Natural killer cell (primary cell): ENCODE measurements around the gene KCNH4. TPM values are rescaled to one million over a fixed set of nuclear protein-coding genes. Genes with fewer than 3 reads are reported as not detected.
"Not testable (repeated sequence)": the region's sequence is repeated elsewhere in the genome, so short reads cannot be mapped to it uniquely, and the experiment has no call there.

Experiments used
- ATAC-seq, 3 donors: fragments of 150-1000 bp in 2 of 3; fragments of 200-7000 bp in 1 of 3; cut with Tn5 transposase; 1 replicate in 1 of 3; 2 replicates in 2 of 3; pipeline ENCODE4 v1.10.0; 2021; ENCODE audit warnings: mild to moderate bottlenecking in 2 of 3, moderate library complexity in 2 of 3
- DNase-seq, 2 donors: peaks; one replicate each; pipeline versions ENCODE4 v3.0.0 to v3.0.0-alpha.2; 2013 to 2021; ENCODE audit warnings: mixed read lengths in 1 of 2
- H3K27ac ChIP-seq: one replicate; pipeline ENCODE4 v1.5.1; 2013; ENCODE audit warnings: mild to moderate bottlenecking, low read length
- H3K27me3 ChIP-seq: one replicate; pipeline ENCODE4 v1.6.1; 2013; ENCODE audit warnings: low read length; ENCODE audit not compliant: control insufficient read depth, insufficient read depth
- H3K36me3 ChIP-seq: one replicate; pipeline ENCODE4 v1.6.1; 2013; ENCODE audit warnings: low read length; ENCODE audit not compliant: control insufficient read depth, insufficient read depth
- H3K4me1 ChIP-seq: one replicate; pipeline ENCODE4 v1.6.1; 2013; ENCODE audit warnings: low read length; ENCODE audit not compliant: control insufficient read depth, insufficient read depth
- H3K4me3 ChIP-seq: one replicate; pipeline ENCODE4 v1.5.1; 2013; ENCODE audit warnings: low read length
- H3K9me3 ChIP-seq: one replicate; pipeline ENCODE4 v1.6.1; 2013; ENCODE audit warnings: low read length; ENCODE audit not compliant: control insufficient read depth, insufficient read depth
- H3K27ac Mint-ChIP-seq, 2 donors: one replicate each; pipeline ENCODE4 v1.8.0; 2022; ENCODE audit warnings: mild to moderate bottlenecking in 2 of 2, mixed read lengths in 2 of 2, moderate library complexity in 1 of 2
- H3K27me3 Mint-ChIP-seq, 2 donors: one replicate each; pipeline ENCODE4 v1.8.0; 2022; ENCODE audit warnings: low read depth in 2 of 2, mixed read lengths in 2 of 2
- H3K36me3 Mint-ChIP-seq: one replicate; pipeline ENCODE4 v1.8.0; 2022; ENCODE audit warnings: mixed read lengths
- H3K4me1 Mint-ChIP-seq, 2 donors: one replicate each; pipeline ENCODE4 v1.8.0; 2022; ENCODE audit warnings: mixed read lengths in 2 of 2
- H3K4me3 Mint-ChIP-seq: one replicate; pipeline ENCODE4 v1.8.0; 2022; ENCODE audit warnings: mild to moderate bottlenecking, moderate library complexity, mixed read lengths
- H3K9me3 Mint-ChIP-seq, 2 donors: one replicate each; pipeline ENCODE4 v1.8.0; 2022; ENCODE audit warnings: mixed read lengths in 2 of 2
- CTCF ChIP-seq: fragments of 200-600 bp; IDR thresholded peaks from one replicate; pipeline ENCODE4 v1.8.0; 2022; ENCODE audit warnings: antibody characterized with exemption
- WGBS: methylation state at CpG from one replicate; pipeline ENCODE4 v1.1.7; 2013; ENCODE audit warnings: missing lambda C conversion rate; ENCODE audit not compliant: insufficient coverage; 5-methylcytosine and 5-hydroxymethylcytosine counted together
- intact Hi-C: fragments of 100-400 bp; cut with micrococcal nuclease; formaldehyde crosslinking; loops from one replicate; pipeline ENCODE4 v1.14.2; 2022
- total RNA-seq, 4 donors: library from RNA; stranded (reverse); fragments of 120-200 nt in 1 of 4; gene quantifications; one replicate each; pipeline versions ENCODE4 v1.2.3 to v1.2.4, GENCODE V29; 2013 to 2022

Gene KCNH4
- total RNA-seq, 3 donors from 2014 or later (not counting 1 experiment from before 2014, with no cell fraction given) = 0.12 to 0.27 (median 0.20) TPM

- TF ChIP-seq CTCF = no peak
- 97% methylated on average over 7 of the region's 7 CpGs for WGBS
- Histone ChIP-seq H3K9me3 (no peaks in the 10 kb centered on the region), H3K4me3 (no peak overlapping the region), H3K4me1 (peaks cover 3% of the 10 kb centered on the region), H3K27me3 (no peaks in the 10 kb centered on the region), H3K36me3 (peaks cover 21% of the 10 kb centered on the region), H3K27ac (no peak overlapping the region)
- ATAC-seq (no peak), DNase-seq (no peak)
- Mint-ChIP-seq H3K27me3 (no peaks in the 10 kb centered on the region), H3K36me3 (no peaks in the 10 kb centered on the region), H3K4me3 (no peak overlapping the region), H3K4me1 (peaks cover 30 to 49% of the 10 kb centered on the region in 2 donors), H3K27ac (no peak overlapping the region), H3K9me3 (no peaks in the 10 kb centered on the region)
- intact Hi-C loops = no loop called here
Measured at GRCh38 chr17:42142371-42142896, 38.5 kb downstream of the KCNH4 start.

- no peak for ATAC-seq
- no peaks in the 10 kb centered on the region for H3K9me3 ChIP-seq
Measured at GRCh38 chr17:42141382-42141781, 39.6 kb downstream of the KCNH4 start.

GRCh38 chr17:42140690-42141089 lies 40.3 kb downstream of the KCNH4 start:
- H3K4me3 ChIP-seq, H3K9me3 ChIP-seq, intact Hi-C loops, DNase-seq, H3K27me3 Mint-ChIP-seq, H3K4me3 Mint-ChIP-seq, H3K36me3 Mint-ChIP-seq, H3K27ac ChIP-seq, H3K9me3 Mint-ChIP-seq, H3K27me3 ChIP-seq, H3K4me1 ChIP-seq, ATAC-seq: not testable (repeated sequence)
- H3K4me1 Mint-ChIP-seq = peaks cover 35 to 46% of the 10 kb centered on the region in 2 donors
- peak overlapping the region in 1 of 2 donors; percentile 18 for H3K27ac Mint-ChIP-seq
- WGBS = 100% methylated on average over 7 of the region's 7 CpGs
- peaks cover 23% of the 10 kb centered on the region for H3K36me3 ChIP-seq

More at GRCh38 chr17:42141382-42141781, 39.6 kb downstream of the KCNH4 start:
- Histone ChIP-seq H3K27ac (no peak overlapping the region), H3K27me3 (no peaks in the 10 kb centered on the region), H3K4me3 (no peak overlapping the region), H3K4me1 (peaks cover 3% of the 10 kb centered on the region), H3K36me3 (peaks cover 18% of the 10 kb centered on the region)
- Mint-ChIP-seq H3K4me1 (peaks cover 28 to 44% of the 10 kb centered on the region in 2 donors), H3K27me3 (no peaks in the 10 kb centered on the region), H3K4me3 (no peak overlapping the region), H3K27ac (peak overlapping the region in 1 of 2 donors; percentile 18), H3K9me3 (no peaks in the 10 kb centered on the region), H3K36me3 (no peaks in the 10 kb centered on the region)
- 81% methylated on average over 8 of the region's 8 CpGs for WGBS
- no peak for DNase-seq
- TF ChIP-seq CTCF = no peak
- intact Hi-C loops = no loop called here

GRCh38 chr17:42138749-42139492 lies 42.0 kb downstream of the KCNH4 start:
- H3K4me3 ChIP-seq = no peak overlapping the region
- ATAC-seq (no peak), DNase-seq (no peak)
- H3K27me3 Mint-ChIP-seq = no peaks in the 10 kb centered on the region
- H3K27ac ChIP-seq = no peak overlapping the region
- WGBS = 95% methylated on average over 7 of the region's 7 CpGs
- H3K9me3 ChIP-seq = no peaks in the 10 kb centered on the region
- H3K4me1 Mint-ChIP-seq = peaks cover 39 to 59% of the 10 kb centered on the region in 2 donors
- no peak overlapping the region for H3K4me3 Mint-ChIP-seq
- peaks cover 20% of the 10 kb centered on the region for H3K4me1 ChIP-seq
- H3K9me3 Mint-ChIP-seq = no peaks in the 10 kb centered on the region
- H3K27ac Mint-ChIP-seq = no peak overlapping the region
- H3K27me3 ChIP-seq = no peaks in the 10 kb centered on the region
- peaks cover 26% of the 10 kb centered on the region for H3K36me3 ChIP-seq
- no peak for TF ChIP-seq CTCF
- no peaks in the 10 kb centered on the region for H3K36me3 Mint-ChIP-seq
- intact Hi-C loops = no loop called here
